Lung microvascular endothelial cell (primary cell): ENCODE results near the gene IL17A. TPM values are rescaled to one million over a fixed set of nuclear protein-coding genes. Genes with fewer than 3 reads are reported as not detected.
A peak's percentile ranks its signal among the peaks of the same experiment; 100 is the strongest.

Source experiments
- DNase-seq, 2 donors: peaks; one replicate each; pipeline versions ENCODE4 v3.0.0 to v3.0.0-alpha.2; 2010; ENCODE audit warnings: low read depth in 2 of 2
- total RNA-seq: library from RNA; depleted of rRNA; stranded (reverse); fragments of >200 nt; gene quantifications from 2 replicates; pipeline ENCODE4 v1.2.1, GENCODE V29; 2014

IL17A gene
- not detected in 2 replicates for total RNA-seq

DNA sequence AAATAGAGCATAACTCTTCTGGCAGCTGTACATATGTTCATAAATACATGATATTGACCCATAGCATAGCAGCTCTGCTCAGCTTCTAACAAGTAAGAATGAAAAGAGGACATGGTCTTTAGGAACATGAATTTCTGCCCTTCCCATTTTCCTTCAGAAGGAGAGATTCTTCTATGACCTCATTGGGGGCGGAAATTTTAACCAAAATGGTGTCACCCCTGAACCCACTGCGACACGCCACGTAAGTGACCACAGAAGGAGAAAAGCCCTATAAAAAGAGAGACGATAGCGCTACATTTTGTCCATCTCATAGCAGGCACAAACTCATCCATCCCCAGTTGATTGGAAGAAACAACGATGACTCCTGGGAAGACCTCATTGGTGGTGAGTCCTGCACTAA is at the start of gene IL17A:
IL17A (plus strand) TSS at position 301 of the 400 bp plus-strand sequence; CDS start at position 358, 57 bp downstream.
- DNase-seq: no peak

DNA sequence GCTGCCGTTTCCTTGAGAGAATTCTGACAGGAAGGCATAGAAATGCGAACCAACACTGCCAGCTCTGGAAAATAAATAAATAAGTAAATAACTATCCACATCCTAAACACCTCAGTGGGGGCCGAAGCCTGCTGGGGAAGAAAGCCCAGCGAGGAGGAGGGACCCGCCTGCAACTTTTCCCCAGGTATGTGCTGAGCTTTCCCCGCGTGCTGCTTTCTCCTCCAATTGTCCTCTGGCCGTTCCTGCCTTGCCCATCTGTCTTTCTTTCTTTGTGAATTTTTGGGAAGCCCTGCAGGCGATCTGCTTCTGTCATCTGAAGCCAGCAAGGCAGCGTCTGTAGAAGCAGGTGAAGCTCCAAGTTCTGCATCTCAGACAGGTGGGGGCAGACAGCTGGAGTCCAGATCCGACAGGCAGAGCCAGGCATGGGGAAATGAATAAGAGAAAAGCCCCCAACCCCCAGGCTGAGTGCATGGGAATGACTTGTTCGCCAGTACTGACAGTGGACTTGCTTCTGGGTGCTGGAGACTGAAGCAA is 49.2 kb upstream of the IL17A start:
- no peak for DNase-seq

DNA sequence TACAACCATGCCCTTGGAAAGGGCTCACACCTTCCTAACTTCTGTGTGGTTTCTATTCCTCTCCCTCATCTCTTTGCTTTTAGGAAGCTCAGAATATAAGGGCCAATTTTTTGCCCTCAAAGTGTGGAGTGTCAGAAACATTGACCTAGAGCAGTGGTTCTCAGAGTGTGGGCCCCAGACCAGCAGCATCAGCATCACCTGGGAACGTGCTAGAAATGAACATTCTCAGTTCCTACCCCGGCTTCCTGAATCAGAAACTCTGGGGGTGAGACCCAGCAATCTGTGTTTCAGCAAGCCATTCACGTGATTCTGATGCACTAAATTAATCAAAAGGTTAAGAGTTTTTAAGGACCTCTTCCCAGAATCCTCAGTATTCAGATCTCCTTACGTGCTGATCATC is 47.9 kb upstream of the IL17A start:
- no peak for DNase-seq

DNA sequence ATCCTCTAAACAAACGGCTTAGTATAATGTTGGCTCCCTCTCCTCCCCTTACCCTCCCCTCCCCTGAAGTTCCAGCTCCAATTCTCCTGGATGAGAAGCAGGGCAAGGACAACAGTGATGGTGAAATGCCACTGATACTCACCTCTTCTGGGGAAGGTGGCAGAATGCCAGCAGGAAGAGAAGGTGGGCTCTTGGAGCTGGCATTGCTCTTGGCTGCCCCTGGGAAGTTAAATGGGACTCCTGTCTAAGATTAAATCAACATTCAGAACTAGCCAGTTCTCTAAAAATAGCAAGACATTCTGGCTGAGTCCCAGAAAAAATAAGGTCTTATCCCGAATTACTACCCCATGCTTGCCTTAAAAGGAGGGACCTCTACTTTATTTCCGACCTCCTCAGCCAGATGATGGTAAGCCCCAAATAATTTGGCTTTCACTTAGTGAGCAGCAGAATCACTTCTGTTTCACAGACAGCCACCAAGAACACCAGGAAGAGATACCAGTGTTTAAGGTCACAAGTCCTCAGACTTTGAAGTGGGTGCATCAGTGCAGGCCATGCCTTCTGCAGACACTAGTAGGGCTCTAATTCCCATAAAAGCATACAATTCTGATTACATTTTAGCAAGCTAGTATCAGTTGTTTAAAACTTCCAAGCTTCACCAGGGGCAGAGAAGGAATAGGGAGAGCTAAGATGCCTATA is 46.0 kb upstream of the IL17A start:
- no peak for DNase-seq

DNA sequence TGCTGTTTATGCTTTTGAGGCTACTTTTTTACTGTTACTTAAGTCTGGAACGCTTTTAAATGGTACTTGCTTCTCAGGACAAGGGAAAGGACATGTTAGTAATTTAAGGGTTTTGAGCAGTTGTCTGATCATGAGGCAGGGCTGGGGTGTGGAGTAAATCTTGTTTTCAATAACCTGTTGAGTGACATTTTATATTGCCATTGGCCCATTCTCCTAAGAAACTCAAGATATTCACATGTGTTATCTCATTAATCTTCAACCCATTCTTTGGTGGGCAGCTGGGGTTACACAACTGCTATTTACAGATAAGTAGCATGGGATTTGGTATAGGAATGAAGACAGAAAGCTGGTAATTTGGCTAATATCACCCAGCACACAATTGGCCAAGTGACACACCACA is 44.6 kb upstream of the IL17A start:
- DNase-seq: no peak

DNA sequence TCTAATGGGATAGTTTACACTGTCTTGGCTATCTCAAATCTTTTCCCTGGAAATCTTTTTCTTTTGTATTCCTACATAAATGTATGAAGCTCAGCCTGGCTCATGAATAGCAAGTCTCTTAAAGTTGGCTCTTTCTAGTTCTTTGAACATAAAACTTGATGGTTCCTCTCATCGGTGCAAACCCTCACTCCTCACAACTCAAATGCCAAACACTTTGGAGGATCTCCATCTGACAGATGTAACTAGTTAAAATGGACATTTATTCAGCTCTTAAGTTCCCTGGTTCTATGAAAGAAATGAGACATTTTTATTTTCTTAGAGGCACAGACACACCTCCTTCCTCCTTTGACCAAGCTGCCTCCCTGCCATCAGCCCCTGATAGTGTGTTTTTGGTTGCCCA is 43.6 kb upstream of the IL17A start:
- no peak for DNase-seq

DNA sequence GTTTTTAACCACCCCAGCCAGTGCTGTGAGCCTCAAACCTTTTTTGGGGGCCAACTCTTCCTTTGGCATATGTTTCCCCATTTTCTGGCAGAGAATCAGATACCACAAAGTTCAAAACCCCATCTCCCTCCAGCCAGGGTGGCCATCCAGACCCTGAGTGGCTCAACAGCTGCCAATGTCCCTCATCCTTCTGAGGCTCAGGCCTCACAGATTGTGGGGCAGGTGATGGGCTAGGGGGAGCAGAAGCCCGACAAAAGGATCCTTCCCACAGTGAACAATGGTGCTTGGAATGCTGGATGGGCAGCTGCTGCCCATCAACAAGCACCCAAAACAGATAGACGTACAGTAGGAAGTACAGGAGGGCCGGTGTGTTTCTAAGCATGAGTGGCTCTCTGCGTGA is 42.6 kb upstream of the IL17A start:
- no peak for DNase-seq

DNA sequence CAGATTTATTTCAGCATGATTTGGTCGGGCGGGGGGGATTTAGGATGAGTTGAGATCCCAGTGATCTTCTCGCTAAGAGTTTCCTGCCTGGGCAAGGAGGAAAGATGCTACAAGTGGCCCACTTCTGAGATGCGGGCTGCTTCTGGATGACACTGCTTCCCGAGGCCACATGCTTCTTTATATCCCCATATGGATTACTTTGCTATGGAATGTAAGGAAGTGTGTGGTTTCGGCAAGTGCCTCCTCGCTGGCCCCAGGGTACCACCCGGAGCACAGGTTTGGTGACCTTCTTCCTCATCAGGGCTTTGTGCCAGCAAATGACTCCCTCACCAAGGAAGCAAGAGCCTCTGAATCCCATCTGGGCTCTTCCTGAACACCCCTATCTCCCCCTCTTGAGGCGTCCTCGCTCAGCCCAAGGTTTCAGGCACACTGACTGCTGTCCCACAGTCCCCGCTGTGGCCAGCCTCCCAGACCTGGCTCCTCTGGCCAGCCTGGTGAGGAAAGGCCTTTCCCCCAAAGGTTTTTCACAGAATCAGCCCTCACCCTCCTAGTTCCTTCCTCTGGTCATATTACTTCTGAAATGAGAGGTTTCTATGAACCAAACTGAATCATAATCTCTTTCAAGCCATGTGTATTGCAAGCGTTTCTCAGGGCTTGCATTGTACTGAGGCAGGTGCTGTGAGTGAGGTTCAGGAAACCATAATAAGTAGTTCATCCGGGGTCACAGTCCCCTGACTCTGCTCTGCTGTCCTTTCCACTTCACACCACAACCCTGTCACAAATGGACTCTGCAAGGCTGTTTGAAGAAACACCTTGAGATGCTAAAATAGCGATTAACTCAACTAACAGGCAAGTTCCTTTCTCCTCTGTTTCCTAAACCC is 41.7 kb upstream of the IL17A start:
- DNase-seq: no peak

DNA sequence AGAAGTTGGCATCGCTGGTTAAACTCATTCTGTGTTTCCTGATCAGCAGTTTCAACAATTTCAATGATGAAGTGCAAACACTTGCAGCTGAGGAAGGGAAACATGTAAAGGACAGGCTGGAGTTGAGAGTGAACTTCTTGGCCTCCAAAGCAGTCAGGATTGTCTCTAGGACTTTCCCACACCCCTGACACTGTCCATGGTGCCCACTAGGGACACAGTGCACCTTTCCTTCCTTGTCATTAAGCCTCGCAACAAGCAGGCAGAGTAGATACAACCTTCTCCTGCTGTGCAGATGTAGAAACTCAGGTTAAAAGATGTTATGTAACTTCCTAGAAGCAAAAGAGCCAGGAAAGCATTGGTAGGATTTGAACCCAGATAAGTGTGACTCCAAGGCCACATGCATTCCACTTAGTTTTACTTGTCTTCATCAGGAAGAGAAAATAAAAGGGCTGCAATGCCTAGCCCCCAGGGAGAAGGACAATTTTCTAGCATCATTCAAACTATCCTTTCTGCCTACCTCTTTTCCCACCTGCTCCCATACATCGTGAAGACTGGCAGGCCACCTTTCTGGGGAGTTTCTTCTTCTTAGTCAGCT is 39.2 kb upstream of the IL17A start:
- no peak for DNase-seq

DNA sequence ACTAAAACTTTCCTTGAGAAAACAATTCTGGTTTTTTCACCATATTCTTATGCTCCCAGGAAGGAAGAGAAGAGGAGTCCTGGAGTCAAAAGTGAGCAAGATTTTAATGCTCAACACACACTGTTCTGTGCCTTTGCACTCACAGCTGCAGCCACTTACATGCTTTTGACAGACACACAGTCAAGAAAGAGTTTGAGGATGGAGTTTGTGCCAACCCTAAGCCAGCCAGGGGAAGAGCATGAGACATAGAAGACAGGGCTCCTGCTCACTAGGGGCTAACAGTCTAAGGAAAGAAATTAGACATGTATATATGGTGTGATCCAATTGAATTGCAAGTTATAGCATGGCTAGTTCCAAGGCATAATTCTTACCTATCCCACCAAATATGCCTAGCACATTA is 37.1 kb upstream of the IL17A start:
- DNase-seq: no peak

DNA sequence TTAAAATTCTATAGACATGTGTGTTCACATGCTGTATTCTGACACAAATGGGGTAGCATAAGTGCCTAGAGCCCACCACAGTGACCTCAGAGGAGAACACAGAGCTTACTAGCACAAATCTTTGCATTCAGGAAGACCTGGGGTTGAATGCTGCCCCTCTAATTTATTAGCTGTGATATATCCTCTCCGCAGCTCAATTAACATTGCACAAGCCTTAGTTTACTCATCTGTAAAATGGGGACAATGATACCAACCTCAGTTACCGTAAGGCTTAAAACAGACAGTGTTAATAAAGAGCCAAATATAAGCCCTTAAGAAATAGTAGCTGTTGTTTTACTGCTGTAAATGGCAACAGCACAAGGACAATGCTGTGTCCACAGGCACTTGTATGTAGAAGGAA is 36.2 kb upstream of the IL17A start:
- no peak for DNase-seq

DNA sequence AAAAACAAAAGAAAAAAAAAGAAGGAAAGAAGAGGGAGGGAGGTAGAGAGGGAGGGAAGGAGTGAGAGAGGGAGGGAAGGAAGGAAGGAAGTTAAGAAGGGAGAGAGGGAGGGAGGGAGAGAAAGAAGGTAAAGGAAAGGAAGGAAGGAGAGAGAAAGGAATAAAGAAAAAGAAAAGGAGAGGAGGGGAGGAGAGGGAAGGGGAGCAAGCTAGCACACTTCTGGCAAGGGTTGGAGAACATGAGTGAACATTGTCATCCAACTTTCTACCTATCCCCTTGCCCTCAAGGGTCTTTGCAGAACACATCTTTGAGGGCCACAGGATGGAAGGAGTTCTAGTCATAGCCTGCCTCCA is 34.1 kb upstream of the IL17A start:
- DNase-seq: no peak

DNA sequence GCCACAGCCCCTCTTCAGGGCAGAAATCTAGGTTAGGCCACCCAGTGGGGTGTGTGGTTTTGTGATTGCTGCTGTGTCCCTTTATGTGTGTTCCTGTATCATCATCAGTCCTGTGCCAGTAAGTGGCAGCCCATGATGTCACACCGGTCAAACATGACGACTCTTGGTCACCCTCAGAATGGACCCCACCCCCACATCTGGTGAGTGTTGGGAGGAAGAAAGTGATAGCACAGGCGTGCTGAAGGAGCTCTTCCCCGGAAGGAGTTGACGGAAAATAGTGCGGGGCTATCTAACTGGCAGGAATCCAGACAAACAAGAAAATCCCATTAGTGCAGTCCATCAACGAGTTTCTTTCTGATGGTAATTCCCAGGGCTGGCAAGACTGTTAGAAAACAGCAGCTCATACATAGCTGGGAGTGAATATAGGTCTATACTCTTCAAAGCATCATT is 33.4 kb upstream of the IL17A start:
- peak in 1 of 2 donors; percentile 10 for DNase-seq

DNA sequence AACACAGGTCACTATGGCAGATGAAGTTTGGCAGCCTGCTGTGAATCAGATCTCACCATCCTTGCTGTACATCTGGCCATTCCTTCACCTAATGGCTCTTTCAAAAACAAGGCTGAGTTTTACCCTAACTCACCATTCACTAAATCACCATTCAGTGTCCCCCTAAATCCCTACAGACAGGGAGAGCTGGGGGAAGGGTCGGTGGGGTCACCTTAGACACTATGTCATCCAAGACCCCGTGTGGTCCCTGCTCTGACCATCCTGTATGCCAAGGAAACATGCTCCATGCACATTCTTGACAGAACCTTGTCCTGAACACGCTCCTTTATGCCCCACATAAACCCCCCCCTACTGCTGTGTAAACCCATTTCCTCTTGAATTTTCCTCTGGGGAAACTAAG is 31.8 kb upstream of the IL17A start:
- DNase-seq: no peak

DNA sequence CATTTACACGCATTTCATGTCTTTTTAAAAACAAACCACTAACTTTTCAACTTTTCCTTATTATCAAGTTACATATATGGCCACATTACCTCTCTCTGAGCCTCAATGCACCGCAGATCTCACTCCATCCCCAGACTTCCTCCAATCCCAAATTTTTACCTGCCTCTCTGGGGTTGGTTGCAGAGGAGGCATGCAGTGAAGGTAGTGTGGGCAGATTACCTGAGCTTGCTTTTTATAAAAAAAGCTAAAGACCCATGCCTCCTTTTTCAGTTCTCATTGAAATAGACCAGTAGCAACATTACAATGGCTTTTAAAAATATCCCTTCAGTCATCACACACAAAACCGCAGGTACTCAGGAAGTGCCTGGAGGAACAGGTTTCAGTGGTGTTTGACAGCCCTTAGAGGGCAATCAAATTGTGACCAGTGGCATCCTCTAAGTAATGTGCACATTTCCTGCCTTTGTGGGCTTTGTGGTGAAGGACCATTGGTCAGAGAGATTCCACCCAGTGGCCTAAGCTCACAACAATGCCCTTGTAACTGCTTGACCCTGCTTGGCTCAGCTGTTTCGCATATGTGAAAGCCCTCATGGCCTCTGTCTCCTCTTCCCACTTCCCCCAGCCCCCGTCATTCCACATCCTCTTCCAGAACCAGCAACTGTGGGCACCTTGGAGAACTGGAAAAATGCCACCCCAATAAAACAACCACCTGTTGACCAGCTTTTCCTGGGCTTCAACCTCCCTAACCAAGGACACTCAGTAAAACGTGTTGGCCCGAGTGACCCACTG is 30.2 kb upstream of the IL17A start:
- DNase-seq: peak; percentile 31 to 79

DNA sequence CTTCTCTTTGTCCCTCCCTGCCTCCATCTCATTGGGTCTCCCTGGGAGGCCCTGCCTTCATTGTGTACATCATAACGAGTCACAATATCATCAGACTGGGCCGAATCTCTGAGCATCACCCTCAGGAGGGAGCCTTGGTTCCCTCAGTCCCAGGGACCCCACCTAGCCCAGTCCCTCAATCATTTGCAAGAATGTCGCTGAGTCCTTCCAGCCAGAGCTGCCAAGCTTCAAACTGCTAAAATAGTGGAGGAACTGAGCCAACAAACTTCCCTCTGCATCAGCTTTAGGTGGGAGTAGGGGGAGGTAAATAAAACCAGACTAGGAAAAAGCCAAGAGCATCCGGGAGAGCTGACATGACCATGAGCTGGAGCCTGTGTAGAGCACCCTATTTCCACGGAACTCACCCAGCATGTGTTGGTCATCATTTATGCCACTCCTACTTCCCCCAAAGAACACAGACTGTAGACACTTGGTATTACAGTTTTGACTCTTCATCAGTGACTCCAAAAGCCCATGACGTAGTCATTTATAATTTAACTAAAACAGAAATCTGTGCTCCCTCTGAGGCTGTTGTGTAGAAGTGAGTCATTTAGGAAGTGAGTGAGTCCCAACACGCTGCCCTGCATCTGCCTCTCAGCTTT is 28.8 kb upstream of the IL17A start:
- peak; percentile 11 to 89 for DNase-seq

DNA sequence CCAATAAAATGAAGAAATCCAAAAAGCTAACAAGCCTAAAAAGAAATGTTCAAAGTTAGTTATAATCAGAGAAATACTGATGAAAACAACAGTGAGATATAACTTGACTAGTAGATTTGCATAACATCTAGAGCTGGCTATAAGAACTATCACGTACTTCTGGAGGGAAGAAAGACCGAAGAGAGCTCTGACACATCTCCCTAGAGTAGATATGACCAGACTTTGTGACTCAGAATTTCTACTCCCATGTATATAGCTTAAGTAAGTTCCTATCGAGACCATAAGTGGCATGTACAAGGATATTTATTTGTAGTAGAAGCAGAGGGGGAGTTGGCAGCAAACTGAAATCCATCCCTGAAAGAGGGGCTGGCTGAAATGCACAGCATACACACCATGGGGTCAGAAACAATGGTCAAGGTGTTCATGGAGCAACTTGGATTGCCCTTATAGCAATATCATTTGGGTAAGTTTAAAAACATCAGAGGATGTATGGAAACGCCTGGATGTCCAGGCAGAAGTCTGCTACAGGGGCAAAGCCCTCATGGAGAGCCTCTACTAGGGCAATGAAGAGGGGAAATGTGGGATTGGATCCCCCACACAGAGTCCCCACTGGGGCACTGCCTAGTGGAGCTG is 25.6 kb upstream of the IL17A start:
- no peak for DNase-seq

DNA sequence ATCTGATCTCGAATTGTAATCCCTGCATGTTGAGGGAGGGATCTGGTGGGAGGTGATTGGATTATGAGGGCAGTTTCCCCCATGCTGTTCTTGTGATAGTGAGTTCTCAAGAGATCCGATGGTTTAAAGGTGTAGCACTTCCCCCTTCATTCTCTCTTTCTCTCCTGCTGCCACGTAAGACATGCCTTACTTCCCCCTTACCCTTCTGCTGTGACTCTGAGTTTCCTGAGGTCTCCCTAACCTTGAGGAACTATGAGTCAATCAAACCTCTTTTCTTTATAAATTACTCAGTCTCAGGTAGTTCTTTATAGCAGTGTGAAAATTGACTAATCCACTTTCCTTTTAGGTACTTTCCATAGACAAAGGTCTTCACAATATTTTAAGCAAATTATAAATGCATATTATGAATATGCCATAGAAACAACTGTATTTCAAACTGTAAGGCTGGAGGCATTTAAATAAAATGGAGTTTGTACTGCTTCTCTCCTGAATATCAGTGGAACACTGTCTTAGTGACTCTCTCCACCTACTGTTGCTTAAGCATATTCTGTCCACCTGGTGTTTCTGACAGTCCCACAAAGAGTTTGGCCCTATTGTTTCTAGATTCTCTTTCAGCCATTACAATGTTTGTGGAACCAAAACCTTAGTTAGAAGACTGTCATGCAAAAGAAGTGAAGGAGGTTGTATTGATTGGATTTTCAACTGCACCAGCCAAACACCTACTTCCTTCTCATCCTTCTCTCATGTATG is 24.3 kb upstream of the IL17A start:
- no peak for DNase-seq
